ENCODE data around the gene ZNF678. TPM values are rescaled to one million over a fixed set of nuclear protein-coding genes. Genes with fewer than 3 reads are reported as not detected.

Gene ZNF678
- total RNA-seq, 1 donor from 2014 or later, result 20.6 TPM

DNA sequence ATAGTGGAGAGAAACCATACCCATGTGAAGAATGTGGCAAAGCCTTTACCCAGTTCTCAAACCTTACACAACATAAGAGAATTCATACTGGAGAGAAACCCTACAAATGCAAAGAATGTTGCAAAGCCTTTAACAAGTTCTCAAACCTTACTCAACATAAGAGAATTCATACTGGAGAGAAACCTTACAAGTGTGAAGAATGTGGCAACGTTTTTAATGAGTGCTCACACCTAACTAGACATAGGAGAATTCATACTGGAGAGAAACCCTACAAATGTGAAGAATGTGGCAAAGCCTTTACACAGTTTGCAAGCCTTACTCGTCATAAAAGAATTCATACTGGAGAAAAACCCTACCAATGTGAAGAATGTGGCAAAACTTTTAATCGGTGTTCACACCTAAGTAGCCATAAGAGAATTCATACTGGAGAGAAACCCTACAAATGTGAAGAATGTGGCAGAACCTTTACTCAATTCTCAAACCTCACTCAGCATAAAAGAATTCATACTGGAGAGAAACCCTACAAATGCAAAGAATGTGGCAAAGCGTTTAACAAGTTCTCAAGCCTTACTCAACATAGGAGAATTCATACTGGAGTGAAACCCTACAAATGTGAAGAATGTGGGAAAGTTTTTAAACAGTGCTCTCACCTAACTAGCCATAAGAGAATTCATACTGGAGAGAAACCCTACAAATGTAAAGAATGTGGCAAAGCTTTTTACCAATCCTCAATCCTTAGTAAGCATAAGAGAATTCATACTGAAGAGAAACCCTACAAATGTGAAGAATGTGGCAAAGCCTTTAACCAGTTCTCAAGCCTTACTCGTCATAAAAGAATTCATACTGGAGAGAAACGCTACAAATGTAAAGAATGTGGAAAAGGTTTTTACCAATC lies 91.7 kb downstream of the ZNF678 start:
- Mint-ChIP-seq H3K4me1 (no peaks in the 10 kb centered on the region), H3K36me3 (peaks cover 80% of the 10 kb centered on the region), H3K27ac (peak overlapping the region; percentile 21), H3K4me3 (no peak overlapping the region), H3K27me3 (ENCODE audit: low read depth) (no peaks in the 10 kb centered on the region), H3K9me3 (peaks cover 71% of the 10 kb centered on the region)
- DNase-seq (ENCODE audit: low spot score in 2 of 2, unreplicated experiment in 2 of 2), result no peak
- TF ChIP-seq, protein P1, sequence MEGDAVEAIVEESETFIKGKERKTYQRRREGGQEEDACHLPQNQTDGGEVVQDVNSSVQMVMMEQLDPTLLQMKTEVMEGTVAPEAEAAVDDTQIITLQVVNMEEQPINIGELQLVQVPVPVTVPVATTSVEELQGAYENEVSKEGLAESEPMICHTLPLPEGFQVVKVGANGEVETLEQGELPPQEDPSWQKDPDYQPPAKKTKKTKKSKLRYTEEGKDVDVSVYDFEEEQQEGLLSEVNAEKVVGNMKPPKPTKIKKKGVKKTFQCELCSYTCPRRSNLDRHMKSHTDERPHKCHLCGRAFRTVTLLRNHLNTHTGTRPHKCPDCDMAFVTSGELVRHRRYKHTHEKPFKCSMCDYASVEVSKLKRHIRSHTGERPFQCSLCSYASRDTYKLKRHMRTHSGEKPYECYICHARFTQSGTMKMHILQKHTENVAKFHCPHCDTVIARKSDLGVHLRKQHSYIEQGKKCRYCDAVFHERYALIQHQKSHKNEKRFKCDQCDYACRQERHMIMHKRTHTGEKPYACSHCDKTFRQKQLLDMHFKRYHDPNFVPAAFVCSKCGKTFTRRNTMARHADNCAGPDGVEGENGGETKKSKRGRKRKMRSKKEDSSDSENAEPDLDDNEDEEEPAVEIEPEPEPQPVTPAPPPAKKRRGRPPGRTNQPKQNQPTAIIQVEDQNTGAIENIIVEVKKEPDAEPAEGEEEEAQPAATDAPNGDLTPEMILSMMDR (IDR thresholded peaks at IDR 0.05; ENCODE audit: unreplicated experiment), result no peak

DNA sequence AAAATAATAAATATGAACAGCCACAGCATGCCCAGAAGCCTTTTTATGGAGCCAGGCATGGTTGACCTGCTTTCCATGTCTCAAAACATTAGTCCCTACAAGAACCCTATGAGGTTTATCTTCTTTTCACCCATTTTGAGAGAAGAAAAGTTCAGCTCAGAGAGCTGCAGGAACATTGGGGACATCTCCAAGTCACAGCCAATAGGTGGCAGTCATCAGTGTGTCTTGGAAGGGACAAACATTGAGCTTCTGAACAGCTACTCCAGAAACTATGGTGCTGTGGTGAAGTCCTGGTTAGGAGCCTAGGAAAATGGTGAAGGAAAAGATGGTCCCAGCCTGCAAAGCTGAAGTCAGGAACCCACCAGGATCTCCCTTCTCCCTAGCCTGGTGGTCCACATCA lies 98.1 kb downstream of the ZNF678 start:
- no peaks in the 10 kb centered on the region for H3K4me1 Mint-ChIP-seq
- no peak for DNase-seq (ENCODE audit: low spot score in 2 of 2, unreplicated experiment in 2 of 2)
- peaks cover 79% of the 10 kb centered on the region for H3K9me3 Mint-ChIP-seq
- no peak overlapping the region for H3K4me3 Mint-ChIP-seq
- no peaks in the 10 kb centered on the region for H3K27me3 Mint-ChIP-seq (ENCODE audit: low read depth)
- TF ChIP-seq, protein P1 (IDR thresholded peaks at IDR 0.05; ENCODE audit: unreplicated experiment), result no peak
- no peak overlapping the region for H3K27ac Mint-ChIP-seq
- H3K36me3 Mint-ChIP-seq, result peaks cover 80% of the 10 kb centered on the region

DNA sequence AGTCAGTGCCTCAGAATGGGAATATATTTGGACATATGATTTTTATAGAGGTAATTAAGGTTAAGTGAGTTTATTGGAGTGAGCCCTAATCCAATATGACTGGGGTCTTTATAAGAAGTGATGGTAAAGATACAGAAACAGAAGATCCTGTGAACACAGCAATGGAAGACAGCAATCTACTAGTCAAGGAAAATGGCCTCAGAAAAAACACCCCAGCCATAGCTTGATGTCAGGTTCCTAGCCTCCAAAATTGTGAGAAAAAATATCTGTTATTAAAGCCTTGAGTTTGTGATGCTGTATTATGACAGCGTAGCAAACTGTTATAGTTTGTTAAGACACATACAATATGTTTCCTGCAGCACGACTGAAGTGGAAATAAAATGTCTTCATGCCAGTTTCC lies 99.6 kb downstream of the ZNF678 start:
- DNase-seq (ENCODE audit: low spot score in 2 of 2, unreplicated experiment in 2 of 2), result no peak
- Mint-ChIP-seq H3K4me3 (no peak overlapping the region), H3K27me3 (ENCODE audit: low read depth) (no peaks in the 10 kb centered on the region), H3K4me1 (no peaks in the 10 kb centered on the region), H3K36me3 (peaks cover 77% of the 10 kb centered on the region), H3K27ac (no peak overlapping the region), H3K9me3 (peaks cover 79% of the 10 kb centered on the region)
- TF ChIP-seq, protein P1 (IDR thresholded peaks at IDR 0.05; ENCODE audit: unreplicated experiment), result no peak

DNA sequence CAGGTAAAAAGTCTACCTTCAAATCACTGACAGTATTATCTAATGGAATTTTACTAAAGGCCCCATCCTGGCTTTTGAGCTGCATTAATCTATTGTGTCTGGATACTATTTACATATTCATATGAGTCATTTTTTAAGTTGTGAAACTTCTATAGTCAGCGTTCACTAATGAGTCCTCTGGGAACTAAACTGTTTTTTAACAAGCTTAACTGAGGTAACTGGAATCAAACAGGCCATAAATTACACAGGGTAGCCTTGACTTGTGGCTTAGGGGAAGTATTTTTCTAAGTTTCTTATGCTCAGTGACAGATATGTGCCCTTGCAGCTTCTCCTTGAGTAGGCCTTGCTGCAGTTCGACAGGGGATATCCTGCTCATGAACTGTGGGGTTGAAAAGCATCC lies 102.9 kb downstream of the ZNF678 start:
- DNase-seq (ENCODE audit: low spot score in 2 of 2, unreplicated experiment in 2 of 2), result no peak
- Mint-ChIP-seq H3K27me3 (ENCODE audit: low read depth) (no peaks in the 10 kb centered on the region), H3K9me3 (peaks cover 75% of the 10 kb centered on the region), H3K27ac (no peak overlapping the region), H3K4me1 (no peaks in the 10 kb centered on the region), H3K4me3 (no peak overlapping the region), H3K36me3 (peaks cover 65% of the 10 kb centered on the region)
- TF ChIP-seq, protein P1 (IDR thresholded peaks at IDR 0.05; ENCODE audit: unreplicated experiment), result no peak

DNA sequence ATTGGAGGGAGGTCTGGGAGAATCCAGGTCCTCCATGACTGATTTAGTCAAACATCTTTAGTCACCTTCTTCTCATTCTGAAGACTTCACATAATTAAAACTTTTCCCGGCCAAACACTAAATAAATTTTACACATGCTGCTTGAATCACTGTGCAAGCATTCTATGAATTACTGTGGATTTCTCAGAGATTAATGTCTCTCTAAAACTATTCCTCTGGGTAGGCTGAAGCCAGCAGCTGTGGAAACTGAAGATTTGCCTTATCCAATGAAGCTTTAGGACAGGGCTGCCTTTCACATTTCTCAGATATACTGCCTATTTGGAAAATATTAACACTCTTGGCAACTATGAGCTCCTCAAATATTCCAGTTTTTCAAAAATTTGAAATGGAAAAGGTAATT lies 110.1 kb downstream of the ZNF678 start:
- DNase-seq (ENCODE audit: low spot score in 2 of 2, unreplicated experiment in 2 of 2), result no peak
- TF ChIP-seq, protein P1 (IDR thresholded peaks at IDR 0.05; ENCODE audit: unreplicated experiment), result no peak
- H3K9me3 Mint-ChIP-seq, result peaks cover 65% of the 10 kb centered on the region
- H3K4me1 Mint-ChIP-seq, result no peaks in the 10 kb centered on the region
- peaks cover 31% of the 10 kb centered on the region for H3K36me3 Mint-ChIP-seq
- H3K27me3 Mint-ChIP-seq (ENCODE audit: low read depth), result no peaks in the 10 kb centered on the region
- no peak overlapping the region for H3K4me3 Mint-ChIP-seq
- H3K27ac Mint-ChIP-seq, result no peak overlapping the region

Measured in mesothelial cell of epicardium (in vitro differentiated cells).